Endothelial cell (in vitro differentiated cells): ENCODE results near the gene MYMK. TPM values are rescaled to one million over a fixed set of nuclear protein-coding genes. Genes with fewer than 3 reads are reported as not detected.

Experiments used
- DNase-seq: peaks from one replicate; pipeline ENCODE4 v3.0.0; 2021; ENCODE audit warnings: low spot score
- H3K27ac Mint-ChIP-seq: one replicate; pipeline ENCODE4 v1.8.0; 2021; ENCODE audit warnings: mixed read lengths, inconsistent platforms; ENCODE audit not compliant: unreplicated experiment
- H3K27me3 Mint-ChIP-seq: one replicate; pipeline ENCODE4 v1.8.0; 2021; ENCODE audit warnings: mild to moderate bottlenecking, moderate library complexity, mixed read lengths, inconsistent platforms; ENCODE audit not compliant: unreplicated experiment
- H3K36me3 Mint-ChIP-seq: one replicate; pipeline ENCODE4 v1.8.0; 2021; ENCODE audit warnings: mild to moderate bottlenecking, low read depth, mixed read lengths, inconsistent platforms; ENCODE audit not compliant: unreplicated experiment
- H3K4me1 Mint-ChIP-seq: one replicate; pipeline ENCODE4 v1.8.0; 2021; ENCODE audit warnings: mild to moderate bottlenecking, mixed read lengths, inconsistent platforms; ENCODE audit not compliant: unreplicated experiment
- H3K4me3 Mint-ChIP-seq: one replicate; pipeline ENCODE4 v1.8.0; 2021; ENCODE audit warnings: mild to moderate bottlenecking, mixed read lengths, inconsistent platforms; ENCODE audit not compliant: unreplicated experiment
- H3K9me3 Mint-ChIP-seq: one replicate; pipeline ENCODE4 v1.8.0; 2021; ENCODE audit warnings: mixed read lengths, inconsistent platforms; ENCODE audit not compliant: unreplicated experiment
- long read RNA-seq: library from polyadenylated mRNA; unstranded; transcript quantifications from one replicate; pipeline ENCODE4 v2.0.0, GENCODE V29; 2020; ENCODE audit not compliant: unreplicated experiment
- total RNA-seq: library from RNA; stranded (reverse); fragmentation: NEBNext Ultra II Directional; extraction: Animal tissue kit (Norgen Biotek cat#: 25700); gene quantifications from one replicate; pipeline ENCODE4 v1.2.1, GENCODE V29; 2021; ENCODE audit not compliant: unreplicated experiment
- TF ChIP-seq, protein P1 (sequence below): fragments of 200-600 bp; sonication (generic); IDR thresholded peaks from one replicate; pipeline ENCODE4 v1.5.0; 2021; ENCODE audit warnings: antibody characterized with exemption; ENCODE audit not compliant: unreplicated experiment

The MYMK gene, protein sequence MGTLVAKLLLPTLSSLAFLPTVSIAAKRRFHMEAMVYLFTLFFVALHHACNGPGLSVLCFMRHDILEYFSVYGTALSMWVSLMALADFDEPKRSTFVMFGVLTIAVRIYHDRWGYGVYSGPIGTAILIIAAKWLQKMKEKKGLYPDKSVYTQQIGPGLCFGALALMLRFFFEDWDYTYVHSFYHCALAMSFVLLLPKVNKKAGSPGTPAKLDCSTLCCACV
- not detected for total RNA-seq
- long read RNA-seq, result 0 reads

GRCh38 chr9:133524679-133525228 lies at the start of gene MYMK:
TSS of gene MYMK (minus strand) at chr9:133524959. CDS start at chr9:133524844, 115 bp downstream.
- peaks cover 4% of the 10 kb centered on the region for H3K36me3 Mint-ChIP-seq
- H3K27me3 Mint-ChIP-seq, result peaks cover 6% of the 10 kb centered on the region
- peaks cover 13% of the 10 kb centered on the region for H3K4me1 Mint-ChIP-seq
- H3K9me3 Mint-ChIP-seq, result no peaks in the 10 kb centered on the region
- TF ChIP-seq, protein P1, sequence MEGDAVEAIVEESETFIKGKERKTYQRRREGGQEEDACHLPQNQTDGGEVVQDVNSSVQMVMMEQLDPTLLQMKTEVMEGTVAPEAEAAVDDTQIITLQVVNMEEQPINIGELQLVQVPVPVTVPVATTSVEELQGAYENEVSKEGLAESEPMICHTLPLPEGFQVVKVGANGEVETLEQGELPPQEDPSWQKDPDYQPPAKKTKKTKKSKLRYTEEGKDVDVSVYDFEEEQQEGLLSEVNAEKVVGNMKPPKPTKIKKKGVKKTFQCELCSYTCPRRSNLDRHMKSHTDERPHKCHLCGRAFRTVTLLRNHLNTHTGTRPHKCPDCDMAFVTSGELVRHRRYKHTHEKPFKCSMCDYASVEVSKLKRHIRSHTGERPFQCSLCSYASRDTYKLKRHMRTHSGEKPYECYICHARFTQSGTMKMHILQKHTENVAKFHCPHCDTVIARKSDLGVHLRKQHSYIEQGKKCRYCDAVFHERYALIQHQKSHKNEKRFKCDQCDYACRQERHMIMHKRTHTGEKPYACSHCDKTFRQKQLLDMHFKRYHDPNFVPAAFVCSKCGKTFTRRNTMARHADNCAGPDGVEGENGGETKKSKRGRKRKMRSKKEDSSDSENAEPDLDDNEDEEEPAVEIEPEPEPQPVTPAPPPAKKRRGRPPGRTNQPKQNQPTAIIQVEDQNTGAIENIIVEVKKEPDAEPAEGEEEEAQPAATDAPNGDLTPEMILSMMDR, result no peak
- no peak for DNase-seq
- H3K4me3 Mint-ChIP-seq, result no peak within 1 kb of the TSS
- H3K27ac Mint-ChIP-seq, result no peak within 1 kb of the TSS

DNA sequence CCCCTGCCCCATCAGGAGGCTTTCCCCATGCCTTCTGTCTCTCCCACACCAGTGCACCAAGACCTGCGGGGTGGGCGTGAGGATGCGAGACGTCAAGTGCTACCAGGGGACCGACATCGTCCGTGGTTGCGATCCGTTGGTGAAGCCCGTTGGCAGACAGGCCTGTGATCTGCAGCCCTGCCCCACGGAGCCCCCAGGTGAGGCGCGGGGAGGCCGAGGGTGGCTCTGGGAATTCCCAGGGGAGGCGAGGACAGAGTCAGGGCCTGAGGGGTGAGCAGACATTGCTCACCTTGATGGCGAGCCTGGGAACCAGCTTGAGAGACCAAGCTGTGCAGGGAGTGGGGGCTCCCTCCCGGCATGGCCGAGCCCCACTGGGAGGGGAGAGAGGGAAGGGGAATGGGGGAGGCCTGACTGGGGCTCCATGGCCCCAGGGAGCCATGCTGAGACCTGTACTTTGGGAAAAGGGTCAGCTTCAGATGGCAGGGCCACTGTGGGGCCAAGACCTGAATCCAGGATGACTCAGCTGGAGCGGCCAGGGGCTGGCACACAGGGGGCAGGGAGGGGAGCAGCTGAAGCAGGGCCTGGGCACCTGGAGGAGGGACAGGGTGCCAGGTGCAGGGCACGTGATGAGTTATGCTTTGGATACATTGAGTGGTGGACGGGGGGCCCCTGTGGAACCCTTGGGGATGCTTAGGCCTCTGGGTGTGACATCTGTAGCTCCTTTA lies 49.2 kb upstream of the MYMK start:
- Mint-ChIP-seq H3K36me3 (no peaks in the 10 kb centered on the region), H3K27ac (no peak overlapping the region), H3K4me3 (no peak overlapping the region), H3K9me3 (no peaks in the 10 kb centered on the region), H3K4me1 (peaks cover 23% of the 10 kb centered on the region), H3K27me3 (peaks cover 12% of the 10 kb centered on the region)
- DNase-seq, result no peak
- TF ChIP-seq, protein P1, result no peak

DNA sequence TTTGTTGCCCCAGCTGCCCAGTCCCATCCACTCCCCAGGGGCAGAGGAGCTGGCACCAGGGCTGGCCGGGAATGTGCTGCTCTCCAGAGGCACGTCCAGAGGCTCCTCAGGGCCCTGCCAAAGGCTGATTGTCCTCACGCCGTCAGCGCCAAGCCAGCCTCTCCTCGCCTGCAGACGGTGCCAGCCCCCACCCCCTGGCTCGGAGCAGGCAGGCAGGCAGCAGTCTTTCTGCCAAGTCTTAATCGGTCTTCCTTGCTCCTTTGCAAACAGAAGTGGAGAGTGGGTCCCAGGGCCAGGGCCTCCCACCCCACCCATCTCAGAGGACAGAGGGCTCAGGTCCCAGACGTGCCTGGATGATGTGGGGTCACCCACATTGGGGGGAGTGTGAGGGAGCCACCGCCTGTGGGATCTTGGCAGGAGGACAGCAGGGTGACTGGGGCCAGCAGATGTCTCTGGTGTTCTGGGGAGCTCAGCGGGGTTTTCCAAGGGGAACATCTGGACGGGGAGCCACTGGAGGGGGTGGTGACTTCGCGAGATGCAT lies 48.1 kb upstream of the MYMK start:
- H3K9me3 Mint-ChIP-seq, result no peaks in the 10 kb centered on the region
- peaks cover 20% of the 10 kb centered on the region for H3K4me1 Mint-ChIP-seq
- no peak for DNase-seq

DNA sequence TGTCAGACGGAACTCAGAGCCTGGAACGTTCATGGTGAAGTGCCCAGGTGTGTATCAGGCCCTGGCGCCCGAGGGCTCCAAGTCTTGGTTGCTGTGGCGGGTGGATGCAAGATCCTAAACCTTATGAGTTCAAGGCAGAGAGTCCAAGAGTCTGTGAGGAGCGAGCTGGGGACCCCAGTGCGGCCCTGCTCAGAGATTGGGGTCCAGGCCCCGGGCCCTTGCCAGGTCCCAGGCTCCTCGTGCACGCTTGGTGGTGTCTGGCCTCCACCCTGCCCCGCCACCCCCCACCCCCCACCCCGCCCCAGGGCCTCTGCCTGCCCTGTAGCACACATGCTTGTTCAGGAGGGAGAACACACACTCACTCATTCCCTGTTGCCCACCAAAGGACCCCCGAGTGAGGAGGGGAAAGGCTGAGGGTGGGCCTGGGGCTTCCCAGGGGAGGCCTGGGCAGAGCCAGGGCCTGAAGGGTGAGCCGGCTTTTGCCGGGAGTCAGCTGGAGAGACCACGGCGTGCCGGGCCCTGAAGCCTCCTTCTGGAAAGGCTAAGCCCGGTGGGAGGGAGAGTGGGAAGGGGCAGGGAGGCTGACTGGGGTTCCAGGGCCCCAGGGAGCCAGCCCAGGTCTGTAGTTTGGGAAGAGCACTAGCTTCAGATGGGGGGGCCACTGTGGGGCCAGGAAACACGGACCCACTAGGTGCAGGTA lies 47.3 kb upstream of the MYMK start:
- Mint-ChIP-seq H3K4me1 (peaks cover 17% of the 10 kb centered on the region), H3K27me3 (peaks cover 14% of the 10 kb centered on the region), H3K4me3 (no peak overlapping the region), H3K36me3 (no peaks in the 10 kb centered on the region), H3K9me3 (no peaks in the 10 kb centered on the region), H3K27ac (no peak overlapping the region)
- TF ChIP-seq, protein P1, result no peak
- no peak for DNase-seq

More for the DNA sequence above, 48.1 kb upstream of the MYMK start:
- Mint-ChIP-seq H3K27ac (no peak overlapping the region), H3K27me3 (peaks cover 12% of the 10 kb centered on the region), H3K36me3 (no peaks in the 10 kb centered on the region), H3K4me3 (no peak overlapping the region)
- TF ChIP-seq, protein P1, result no peak
